ENCODE measurements around the gene AUH. TPM values are rescaled to one million over a fixed set of nuclear protein-coding genes. Genes with fewer than 3 reads are reported as not detected.

AUH gene
- total RNA-seq, 1 donor from 2014 or later, result 14.0 TPM

GRCh38 chr9:91295357-91295756 lies 66.4 kb downstream of the AUH start:
- intact Hi-C loops (cut with micrococcal nuclease), result no loop called here
- Mint-ChIP-seq H3K4me1 (peaks cover 26% of the 10 kb centered on the region), H3K4me3 (no peak overlapping the region), H3K27me3 (no peaks in the 10 kb centered on the region), H3K36me3 (ENCODE audit: low read depth) (peaks cover 71% of the 10 kb centered on the region), H3K9me3 (no peaks in the 10 kb centered on the region), H3K27ac (no peak overlapping the region)
- DNase-seq (no peak), ATAC-seq (ENCODE audit: low read depth) (no peak)
- CTCF ChIA-PET, result no interaction called here
- POLR2A ChIA-PET, result no interaction called here
- TF ChIP-seq CTCF (IDR thresholded peaks at IDR 0.05), result no peak

- intact Hi-C loops (cut with micrococcal nuclease), result no loop called here
- DNase-seq, result no peak
- Mint-ChIP-seq H3K9me3 (no peaks in the 10 kb centered on the region), H3K4me3 (no peak overlapping the region), H3K27me3 (no peaks in the 10 kb centered on the region), H3K27ac (no peak overlapping the region), H3K36me3 (ENCODE audit: low read depth) (peaks cover 56% of the 10 kb centered on the region), H3K4me1 (peaks cover 18% of the 10 kb centered on the region)
- no peak for ATAC-seq (ENCODE audit: low read depth)
- CTCF ChIA-PET, result no interaction called here
- POLR2A ChIA-PET, result interaction anchor here (0.8 kb wide), 1 partner anchor 20 kb away, joined by 11 read pairs; no protein-coding TSS in a partner anchor
- no peak for TF ChIP-seq CTCF (IDR thresholded peaks at IDR 0.05)
Measured at GRCh38 chr9:91291866-91292265, 69.9 kb downstream of the AUH start.

- ATAC-seq (ENCODE audit: low read depth), result no peak
- Mint-ChIP-seq H3K27me3 (no peaks in the 10 kb centered on the region), H3K9me3 (no peaks in the 10 kb centered on the region), H3K36me3 (ENCODE audit: low read depth) (peaks cover 45% of the 10 kb centered on the region), H3K4me1 (no peaks in the 10 kb centered on the region), H3K4me3 (no peak overlapping the region), H3K27ac (no peak overlapping the region)
- intact Hi-C loops (cut with micrococcal nuclease), result no loop called here
- DNase-seq, result no peak
- CTCF ChIA-PET, result no interaction called here
- no peak for TF ChIP-seq CTCF (IDR thresholded peaks at IDR 0.05)
- POLR2A ChIA-PET, result no interaction called here
Measured at GRCh38 chr9:91289244-91289643, 72.5 kb downstream of the AUH start.

DNA sequence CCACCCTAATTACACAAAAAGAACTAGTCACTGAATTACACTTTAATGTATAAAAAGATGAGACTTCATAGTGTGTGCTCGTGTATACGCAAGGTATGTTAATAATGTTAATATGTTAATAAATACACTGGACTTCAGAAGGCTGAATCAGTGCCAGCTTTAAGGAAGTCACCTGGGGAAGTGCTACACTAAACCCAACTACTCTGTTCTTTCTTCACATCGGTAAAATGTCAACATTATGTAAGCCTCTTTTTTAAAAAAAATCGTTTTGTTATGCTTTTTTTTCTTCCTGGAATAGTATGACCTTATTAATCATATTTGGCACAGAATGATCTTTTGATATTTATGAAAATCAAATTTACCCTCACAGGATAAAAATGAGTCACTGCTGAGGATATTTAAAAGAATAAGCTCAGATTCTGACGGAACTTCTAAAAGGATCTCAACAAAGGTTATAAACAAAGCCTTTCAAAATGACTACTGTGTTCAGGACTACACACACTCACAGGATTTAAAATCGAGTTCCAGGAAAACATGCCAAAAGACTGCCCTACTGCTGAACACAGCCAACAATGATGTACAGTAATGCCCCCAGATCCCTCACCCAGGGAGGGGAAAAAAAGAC lies 75.9 kb downstream of the AUH start:
- H3K4me3 Mint-ChIP-seq, result no peak overlapping the region
- DNase-seq (no peak), ATAC-seq (ENCODE audit: low read depth) (no peak)
- peaks cover 24% of the 10 kb centered on the region for H3K36me3 Mint-ChIP-seq (ENCODE audit: low read depth)
- intact Hi-C loops (cut with micrococcal nuclease), result no loop called here
- ChIA-PET POLR2A (no interaction called here), CTCF (no interaction called here)
- H3K9me3 Mint-ChIP-seq, result no peaks in the 10 kb centered on the region
- no peak for TF ChIP-seq CTCF (IDR thresholded peaks at IDR 0.05)
- H3K4me1 Mint-ChIP-seq, result no peaks in the 10 kb centered on the region
- no peak overlapping the region for H3K27ac Mint-ChIP-seq
- no peaks in the 10 kb centered on the region for H3K27me3 Mint-ChIP-seq

DNA sequence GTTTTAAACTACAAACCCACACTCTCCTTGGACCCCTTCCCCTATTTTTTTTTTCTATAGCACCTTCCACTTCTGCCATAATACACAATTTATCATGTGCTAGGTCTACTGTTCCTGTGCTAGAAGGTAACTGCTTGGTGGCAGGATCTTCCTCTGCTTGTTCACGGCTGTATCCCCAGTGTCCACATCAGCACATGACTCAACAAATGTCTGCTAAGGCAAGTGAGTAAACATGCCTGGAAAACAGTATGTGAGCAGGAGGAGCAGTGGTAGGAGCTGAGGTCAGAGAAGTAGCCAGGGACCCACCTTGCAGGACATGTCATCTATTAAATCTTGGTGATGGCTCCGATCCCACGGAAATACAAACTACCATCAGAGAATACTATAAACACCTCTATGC lies 79.4 kb downstream of the AUH start:
- TF ChIP-seq CTCF (IDR thresholded peaks at IDR 0.05), result no peak

More for the DNA sequence above, 79.4 kb downstream of the AUH start:
- Mint-ChIP-seq H3K9me3 (no peaks in the 10 kb centered on the region), H3K27ac (no peak overlapping the region), H3K27me3 (no peaks in the 10 kb centered on the region), H3K4me1 (no peaks in the 10 kb centered on the region), H3K36me3 (ENCODE audit: low read depth) (peaks cover 22% of the 10 kb centered on the region), H3K4me3 (no peak overlapping the region)
- ChIA-PET POLR2A (no interaction called here), CTCF (no interaction called here)
- intact Hi-C loops (cut with micrococcal nuclease), result no loop called here
- no peak for DNase-seq
- ATAC-seq (ENCODE audit: low read depth), result no peak

Measured in activated B cell treated with CpG ODN at 0.5 μM for 24 hours (primary cell).